NCI-H128 (cell line): ENCODE results near the gene SLC43A1.

Source experiments
- DNase-seq: peaks from one replicate; lab custom pipeline; 2025; ENCODE audit not compliant: unreplicated experiment; lab: John Stamatoyannopoulos, UW

Gene SLC43A1

GRCh38 chr11:57529012-57529411, 13.5 kb upstream of the SLC43A1 start:
- DNase-seq: no peak

- DNase-seq: peak; percentile 39
These were observed 11.6 kb upstream of the SLC43A1 start for GRCh38 chr11:57527056-57527631.

GRCh38 chr11:57523419-57523818, 7.9 kb upstream of the SLC43A1 start:
- no peak for DNase-seq

GRCh38 chr11:57521116-57521515, 5.6 kb upstream of the SLC43A1 start:
- no peak for DNase-seq

GRCh38 chr11:57516061-57516443, 550 bp upstream of the SLC43A1 start:
- no peak for DNase-seq

GRCh38 chr11:57514538-57515331, 767 bp downstream of the SLC43A1 start:
- no peak for DNase-seq

GRCh38 chr11:57513911-57514537, 1.5 kb downstream of the SLC43A1 start:
- no peak for DNase-seq

GRCh38 chr11:57513452-57513795, 2.1 kb downstream of the SLC43A1 start:
- DNase-seq: no peak

- no peak for DNase-seq
These were observed 2.7 kb downstream of the SLC43A1 start for GRCh38 chr11:57512646-57513451.

- no peak for DNase-seq
These were observed 3.6 kb downstream of the SLC43A1 start for GRCh38 chr11:57511741-57512430.

- DNase-seq: no peak
These were observed 6.9 kb downstream of the SLC43A1 start for GRCh38 chr11:57508341-57509170.

GRCh38 chr11:57506522-57506921, 9.0 kb downstream of the SLC43A1 start:
- DNase-seq: no peak

- no peak for DNase-seq
These were observed 11.0 kb downstream of the SLC43A1 start for GRCh38 chr11:57504511-57504910.

GRCh38 chr11:57502870-57503269, 12.6 kb downstream of the SLC43A1 start:
- no peak for DNase-seq

- DNase-seq: no peak
These were observed 13.1 kb downstream of the SLC43A1 start for GRCh38 chr11:57502376-57502775.

GRCh38 chr11:57501953-57502352, 13.5 kb downstream of the SLC43A1 start:
- no peak for DNase-seq

GRCh38 chr11:57500926-57501325, 14.6 kb downstream of the SLC43A1 start:
- no peak for DNase-seq

- DNase-seq: no peak
These were observed 15.0 kb downstream of the SLC43A1 start for GRCh38 chr11:57500515-57500914.

GRCh38 chr11:57499983-57500461, 15.5 kb downstream of the SLC43A1 start:
- no peak for DNase-seq

GRCh38 chr11:57499413-57499982, 16.0 kb downstream of the SLC43A1 start:
- DNase-seq: peak; percentile 71
